GM23338 (cell line): ENCODE data around the gene TBC1D5. TPM values are rescaled to one million over a fixed set of nuclear protein-coding genes. Genes with fewer than 3 reads are reported as not detected.
"Not testable (repeated sequence)": the region's sequence is repeated elsewhere in the genome, so short reads cannot be mapped to it uniquely, and the experiment has no call there.

Experiments
- ATAC-seq: fragments of 200-7000 bp; cut with Tn5 transposase; 3 replicates; pipeline ENCODE4 v1.9.1; 2020
- DNase-seq: peaks from one replicate; pipeline ENCODE4 v3.0.0-alpha.2; 2015; ENCODE audit warnings: low spot score
- H2AFZ ChIP-seq: fragments of 200-600 bp; sonication (generic); 2 replicates; pipeline ENCODE4 v1.8.0; 2016; ENCODE audit warnings: antibody characterized with exemption, mild to moderate bottlenecking, moderate library complexity
- H3F3A ChIP-seq: fragments of 200-600 bp; sonication (generic); replicated peaks from 2 replicates; pipeline ENCODE4 v1.8.0; 2017; ENCODE audit warnings: antibody characterized with exemption, mixed run types, low read depth
- H3K27ac ChIP-seq: fragments of 200-600 bp; sonication (generic); 2 replicates; pipeline ENCODE4 v1.6.1; 2016; ENCODE audit warnings: low read depth
- H3K27me3 ChIP-seq: fragments of 200-600 bp; sonication (generic); 2 replicates; pipeline ENCODE4 v1.8.0; 2016; ENCODE audit warnings: mild to moderate bottlenecking, mixed run types, moderate library complexity; ENCODE audit not compliant: insufficient read depth
- H3K36me3 ChIP-seq: fragments of 200-600 bp; sonication (generic); 2 replicates; pipeline ENCODE4 v1.8.0; 2016; ENCODE audit warnings: mild to moderate bottlenecking; ENCODE audit not compliant: insufficient read depth
- H3K4me1 ChIP-seq: fragments of 200-600 bp; sonication (generic); 2 replicates; pipeline ENCODE4 v1.8.0; 2016; ENCODE audit warnings: mild to moderate bottlenecking, moderate library complexity; ENCODE audit not compliant: insufficient read depth
- H3K4me2 ChIP-seq: fragments of 200-600 bp; sonication (generic); 2 replicates; pipeline ENCODE4 v1.7.1; 2017; ENCODE audit warnings: mixed run types
- H3K4me3 ChIP-seq: fragments of 200-600 bp; sonication (generic); 2 replicates; pipeline ENCODE4 v1.6.1; 2016; ENCODE audit warnings: mixed run types
- H3K79me2 ChIP-seq: fragments of 200-600 bp; sonication (generic); replicated peaks from 2 replicates; pipeline ENCODE4 v1.8.0; 2017; ENCODE audit warnings: mild to moderate bottlenecking; ENCODE audit not compliant: insufficient read depth
- H3K9me2 ChIP-seq: fragments of 200-600 bp; sonication (generic); 2 replicates; pipeline ENCODE4 v1.8.0; 2017; ENCODE audit not compliant: insufficient read depth
- H4K20me1 ChIP-seq: fragments of 200-600 bp; sonication (generic); replicated peaks from 2 replicates; pipeline ENCODE4 v1.8.0; 2017; ENCODE audit warnings: mild to moderate bottlenecking; ENCODE audit not compliant: insufficient read depth
- H3K27ac Mint-ChIP-seq: 2 replicates; pipeline ENCODE4 v1.8.0; 2020; ENCODE audit warnings: inconsistent platforms, mild to moderate bottlenecking, moderate library complexity, mixed read lengths
- H3K27me3 Mint-ChIP-seq: 3 replicates; pipeline ENCODE4 v1.8.0; 2022; ENCODE audit warnings: low read depth, mild to moderate bottlenecking, moderate library complexity, mixed read lengths, inconsistent platforms; ENCODE audit not compliant: insufficient read depth, poor library complexity
- H3K36me3 Mint-ChIP-seq: 3 replicates; pipeline ENCODE4 v1.8.0; 2021; ENCODE audit warnings: low read depth, mild to moderate bottlenecking, inconsistent platforms, moderate library complexity, mixed read lengths
- H3K4me1 Mint-ChIP-seq: 3 replicates; pipeline ENCODE4 v1.8.0; 2020; ENCODE audit warnings: mild to moderate bottlenecking, inconsistent platforms, mixed read lengths
- H3K4me3 Mint-ChIP-seq: 3 replicates; pipeline ENCODE4 v1.8.0; 2021; ENCODE audit warnings: moderate library complexity, mild to moderate bottlenecking, inconsistent platforms, mixed read lengths
- H3K9me3 Mint-ChIP-seq: 3 replicates; pipeline ENCODE4 v1.8.0; 2020; ENCODE audit warnings: moderate library complexity, mild to moderate bottlenecking, inconsistent platforms, mixed read lengths
- CREB1 ChIP-seq: fragments of 250-450 bp; sonication (Bioruptor Pico); IDR thresholded peaks from 2 replicates; pipeline ENCODE4 v1.5.0; 2020; ENCODE audit warnings: low read depth, mild to moderate bottlenecking, moderate library complexity
- ETS1 ChIP-seq: IDR thresholded peaks from 2 replicates; pipeline ENCODE4 v1.6.1; 2016; ENCODE audit warnings: antibody characterized with exemption
- EZH2 ChIP-seq: fragments of 200-600 bp; sonication (generic); IDR thresholded peaks from one replicate; pipeline ENCODE4 v1.8.0; 2017; ENCODE audit warnings: antibody characterized with exemption, mild to moderate bottlenecking, low read depth; ENCODE audit not compliant: unreplicated experiment
- NANOG ChIP-seq: IDR thresholded peaks from 2 replicates; pipeline ENCODE4 v1.6.1; 2016; ENCODE audit warnings: antibody characterized with exemption, borderline replicate concordance
- POLR2AphosphoS5 ChIP-seq: IDR thresholded peaks from 2 replicates; pipeline ENCODE4 v1.6.1; 2016; ENCODE audit warnings: antibody characterized with exemption, low read depth
- ZNF114 ChIP-seq: fragments of 250-450 bp; sonication (Bioruptor Pico); IDR thresholded peaks from 2 replicates; pipeline ENCODE4 v1.5.0; 2020; ENCODE audit warnings: mild to moderate bottlenecking, moderate library complexity
- ZNF331 ChIP-seq: fragments of 250-450 bp; sonication (Bioruptor Pico); IDR thresholded peaks from 2 replicates; pipeline ENCODE4 v1.5.0; 2020; ENCODE audit warnings: low read depth, mild to moderate bottlenecking, moderate library complexity
- ZNF462 ChIP-seq: fragments of 250-450 bp; sonication (Bioruptor Pico); IDR thresholded peaks from 2 replicates; pipeline ENCODE4 v1.5.0; 2020; ENCODE audit warnings: mild to moderate bottlenecking, moderate library complexity
- polyA plus RNA-seq: library from polyadenylated mRNA; unstranded; fragments of >200 nt; fragmentation: Nextera tagmentation; extraction: Ambion mirVana; gene quantifications from 2 replicates; pipeline ENCODE4 v1.2.1, GENCODE V29; 2016
- total RNA-seq: library from RNA; depleted of rRNA; stranded (reverse); fragments of >200 nt; shearing (Covaris generic); gene quantifications from 2 replicates; pipeline ENCODE4 v1.2.3, GENCODE V29; 2014
- TF ChIP-seq, protein P1 (sequence below), 2 experiments: fragments of 200-600 bp in 1 of 2; sonication (generic) in 1 of 2; conservative IDR thresholded peaks; 2 replicates each; pipeline versions ENCODE4 v1.5.1 to v1.6.1; 2016 to 2017; ENCODE audit warnings: antibody characterized with exemption in 2 of 2, low read depth in 2 of 2, mild to moderate bottlenecking in 2 of 2, moderate library complexity in 1 of 2

Gene TBC1D5
- total and polyA plus RNA-seq, 2 experiments from 2014 or later = 21.8 to 48.1 TPM

GRCh38 chr3:17392516-17392915 is 349.9 kb downstream of the TBC1D5 start:
- DNase-seq, H3K4me1 Mint-ChIP-seq, H3F3A ChIP-seq: not testable (repeated sequence)

GRCh38 chr3:17390785-17391184 is 351.6 kb downstream of the TBC1D5 start:
- Mint-ChIP-seq H3K27me3 (no peaks in the 10 kb centered on the region), H3K4me3 (no peak overlapping the region), H3K27ac (no peak overlapping the region), H3K36me3 (peaks cover 9% of the 10 kb centered on the region), H3K4me1 (peaks cover under 1% of the 10 kb centered on the region; the same call in 1 of the 3 replicates), H3K9me3 (peaks cover 7% of the 10 kb centered on the region; the same call in 1 of the 3 replicates)
- Histone ChIP-seq H3K4me3 (no peak overlapping the region), H3K4me1 (peaks cover 3% of the 10 kb centered on the region), H3K79me2 (no peaks in the 10 kb centered on the region), H3K27ac (no peak overlapping the region), H3K9me2 (no peaks in the 10 kb centered on the region), H2AFZ (no peak overlapping the region), H3K4me2 (no peak overlapping the region), H4K20me1 (no peaks in the 10 kb centered on the region), H3F3A (no peaks in the 10 kb centered on the region), H3K36me3 (no peaks in the 10 kb centered on the region), H3K27me3 (no peaks in the 10 kb centered on the region)
- DNase-seq (no peak), ATAC-seq (no peak)
- TF ChIP-seq CREB1 (CRISPR knock-in tag) (no peak), EZH2 (no peak), ZNF331 (no peak), NANOG (no peak), ZNF114 (CRISPR knock-in tag) (no peak), ZNF462 (CRISPR knock-in tag) (no peak), POLR2AphosphoS5 (no peak), ETS1 (no peak)
- TF ChIP-seq, protein P1, sequence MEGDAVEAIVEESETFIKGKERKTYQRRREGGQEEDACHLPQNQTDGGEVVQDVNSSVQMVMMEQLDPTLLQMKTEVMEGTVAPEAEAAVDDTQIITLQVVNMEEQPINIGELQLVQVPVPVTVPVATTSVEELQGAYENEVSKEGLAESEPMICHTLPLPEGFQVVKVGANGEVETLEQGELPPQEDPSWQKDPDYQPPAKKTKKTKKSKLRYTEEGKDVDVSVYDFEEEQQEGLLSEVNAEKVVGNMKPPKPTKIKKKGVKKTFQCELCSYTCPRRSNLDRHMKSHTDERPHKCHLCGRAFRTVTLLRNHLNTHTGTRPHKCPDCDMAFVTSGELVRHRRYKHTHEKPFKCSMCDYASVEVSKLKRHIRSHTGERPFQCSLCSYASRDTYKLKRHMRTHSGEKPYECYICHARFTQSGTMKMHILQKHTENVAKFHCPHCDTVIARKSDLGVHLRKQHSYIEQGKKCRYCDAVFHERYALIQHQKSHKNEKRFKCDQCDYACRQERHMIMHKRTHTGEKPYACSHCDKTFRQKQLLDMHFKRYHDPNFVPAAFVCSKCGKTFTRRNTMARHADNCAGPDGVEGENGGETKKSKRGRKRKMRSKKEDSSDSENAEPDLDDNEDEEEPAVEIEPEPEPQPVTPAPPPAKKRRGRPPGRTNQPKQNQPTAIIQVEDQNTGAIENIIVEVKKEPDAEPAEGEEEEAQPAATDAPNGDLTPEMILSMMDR (conservative IDR thresholded peaks at IDR 0.05; ENCODE audit: low read depth in 2 of 2) = no peak

More at GRCh38 chr3:17392516-17392915, 349.9 kb downstream of the TBC1D5 start:
- not testable (repeated sequence) for H3K27me3 ChIP-seq, H3K36me3 ChIP-seq, H3K27me3 Mint-ChIP-seq, H3K4me2 ChIP-seq, H3K9me3 Mint-ChIP-seq, H3K9me2 ChIP-seq, H3K36me3 Mint-ChIP-seq, ATAC-seq, H3K79me2 ChIP-seq, H3K27ac ChIP-seq, H4K20me1 ChIP-seq, H3K4me3 Mint-ChIP-seq, H3K4me1 ChIP-seq, H2AFZ ChIP-seq, H3K4me3 ChIP-seq, H3K27ac Mint-ChIP-seq
